Psoas muscle (tissue), 8 donors: ENCODE data around the gene SREBF1. TPM values are rescaled to one million over a fixed set of nuclear protein-coding genes. Genes with fewer than 3 reads are reported as not detected.
A peak's percentile ranks its signal among the peaks of the same experiment; 100 is the strongest.

Experiments used
- ATAC-seq, 4 donors: fragments of 200-7000 bp; cut with Tn5 transposase; one replicate each; pipeline ENCODE4 v1.9.1; 2020; ENCODE audit warnings: moderate library complexity in 3 of 4, mild to moderate bottlenecking in 2 of 4
- DNase-seq, 2 donors: peaks; one replicate each; pipeline ENCODE4 v3.0.0-alpha.2; 2020
- H3K27ac ChIP-seq: fragments of 200-600 bp; one replicate; pipeline ENCODE4 v1.8.0; 2022
- H3K27me3 ChIP-seq, 3 donors: fragments of 200-600 bp in 1 of 3; one replicate each; pipeline versions ENCODE4 v1.6.1 to v1.8.0; 2013 to 2022; ENCODE audit warnings: low read length in 2 of 3, mild to moderate bottlenecking in 2 of 3, moderate library complexity in 1 of 3; ENCODE audit not compliant: insufficient read depth in 3 of 3
- H3K36me3 ChIP-seq, 2 donors: fragments of 200-600 bp in 1 of 2; one replicate each; pipeline versions ENCODE4 v1.6.1 to v1.8.0; 2013 to 2022; ENCODE audit warnings: low read depth in 1 of 2, mild to moderate bottlenecking in 1 of 2, moderate library complexity in 1 of 2; ENCODE audit not compliant: insufficient read depth in 1 of 2
- H3K4me1 ChIP-seq: fragments of 200-600 bp; one replicate; pipeline ENCODE4 v1.8.0; 2022
- H3K4me3 ChIP-seq: fragments of 200-600 bp; one replicate; pipeline ENCODE4 v1.8.0; 2022; ENCODE audit warnings: mild to moderate bottlenecking
- H3K9me3 ChIP-seq: fragments of 200-600 bp; one replicate; pipeline ENCODE4 v1.8.0; 2022
- WGBS, 3 donors: extraction: QIAGEN DNeasy Blood & Tissue Kit; methylation state at CpG; one replicate each; pipeline versions ENCODE4 v1.1.6 to v1.1.7; 2013; 5-methylcytosine and 5-hydroxymethylcytosine counted together
- intact Hi-C, 2 donors: fragments of 100-400 bp; cut with DNase I; formaldehyde crosslinking; loops; one replicate each; pipeline versions ENCODE4 v1.11.0 to v1.14.2; 2022
- polyA plus RNA-seq, 3 donors: library from polyadenylated mRNA; stranded (reverse); fragments of 200-250 nt; gene quantifications; one replicate each; pipeline ENCODE4 v1.2.3, GENCODE V29; 2013
- total RNA-seq, 4 donors: library from RNA; stranded (reverse); fragmentation: NEBNext Ultra II Directional in 2 of 4; extraction: Animal tissue kit (Norgen Biotek cat#: 25700) in 2 of 4; gene quantifications; one replicate each; pipeline versions ENCODE4 v1.2.1 to v1.2.4, GENCODE V29; 2021 to 2023
- TF ChIP-seq, protein P1 (sequence below): fragments of 200-600 bp; IDR thresholded peaks from one replicate; pipeline ENCODE4 v1.8.0; 2022; ENCODE audit warnings: antibody characterized with exemption
- donor health status: healthy with polysubstance abuse.
- donor health status: DM: no; HTN: no; CAD: no; lungs with moderate emphysema.
- donor health status: Bipolar disorder and iron deficiency.
- donor health status: healthy.
- donor health status: DM: yes; HTN: yes; CAD: no.
- donor health status: DM: no; HTN: no; CAD: no.
- donor health status: DM: no; HTN: no; CAD: no.
- donor health status: DM: yes; HTN: yes; CAD: no.

SREBF1 gene
- total and polyA plus RNA-seq, 7 donors, result 6.2 to 43.0 (median 19.2) TPM

DNA sequence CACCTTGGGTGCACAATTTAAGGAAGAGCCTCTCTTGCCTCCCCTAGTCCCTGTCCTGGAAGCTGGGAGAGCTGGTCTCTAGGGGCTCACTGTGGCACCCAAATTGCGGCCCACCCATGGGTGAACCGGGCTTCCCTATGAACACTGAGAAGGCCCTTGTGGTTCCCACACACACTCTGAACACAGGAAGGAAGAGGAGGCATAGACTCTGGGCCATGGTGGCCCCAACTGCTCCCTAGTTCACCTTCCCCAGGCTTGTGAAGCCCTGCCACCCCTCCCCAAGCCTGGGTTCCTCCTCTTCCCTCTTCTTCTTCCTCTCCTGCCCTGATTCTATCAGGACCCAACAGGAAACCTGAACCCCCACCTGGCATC lies 10.5 kb downstream of the SREBF1 start:
- Histone ChIP-seq H3K9me3 (no peaks in the 10 kb centered on the region), H3K27me3 (no peaks in the 10 kb centered on the region), H3K4me1 (peaks cover 63% of the 10 kb centered on the region), H3K36me3 (no peaks in the 10 kb centered on the region), H3K27ac (peak overlapping the region; percentile 92), H3K4me3 (no peak overlapping the region)
- no peak for ATAC-seq
- DNase-seq, result no peak
- TF ChIP-seq, protein P1, sequence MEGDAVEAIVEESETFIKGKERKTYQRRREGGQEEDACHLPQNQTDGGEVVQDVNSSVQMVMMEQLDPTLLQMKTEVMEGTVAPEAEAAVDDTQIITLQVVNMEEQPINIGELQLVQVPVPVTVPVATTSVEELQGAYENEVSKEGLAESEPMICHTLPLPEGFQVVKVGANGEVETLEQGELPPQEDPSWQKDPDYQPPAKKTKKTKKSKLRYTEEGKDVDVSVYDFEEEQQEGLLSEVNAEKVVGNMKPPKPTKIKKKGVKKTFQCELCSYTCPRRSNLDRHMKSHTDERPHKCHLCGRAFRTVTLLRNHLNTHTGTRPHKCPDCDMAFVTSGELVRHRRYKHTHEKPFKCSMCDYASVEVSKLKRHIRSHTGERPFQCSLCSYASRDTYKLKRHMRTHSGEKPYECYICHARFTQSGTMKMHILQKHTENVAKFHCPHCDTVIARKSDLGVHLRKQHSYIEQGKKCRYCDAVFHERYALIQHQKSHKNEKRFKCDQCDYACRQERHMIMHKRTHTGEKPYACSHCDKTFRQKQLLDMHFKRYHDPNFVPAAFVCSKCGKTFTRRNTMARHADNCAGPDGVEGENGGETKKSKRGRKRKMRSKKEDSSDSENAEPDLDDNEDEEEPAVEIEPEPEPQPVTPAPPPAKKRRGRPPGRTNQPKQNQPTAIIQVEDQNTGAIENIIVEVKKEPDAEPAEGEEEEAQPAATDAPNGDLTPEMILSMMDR, result no peak
- intact Hi-C loops, result no loop called here
- WGBS, 3 donors, result 75 to 90% (median 85%) methylated on average over 2 of the region's 2 CpGs

DNA sequence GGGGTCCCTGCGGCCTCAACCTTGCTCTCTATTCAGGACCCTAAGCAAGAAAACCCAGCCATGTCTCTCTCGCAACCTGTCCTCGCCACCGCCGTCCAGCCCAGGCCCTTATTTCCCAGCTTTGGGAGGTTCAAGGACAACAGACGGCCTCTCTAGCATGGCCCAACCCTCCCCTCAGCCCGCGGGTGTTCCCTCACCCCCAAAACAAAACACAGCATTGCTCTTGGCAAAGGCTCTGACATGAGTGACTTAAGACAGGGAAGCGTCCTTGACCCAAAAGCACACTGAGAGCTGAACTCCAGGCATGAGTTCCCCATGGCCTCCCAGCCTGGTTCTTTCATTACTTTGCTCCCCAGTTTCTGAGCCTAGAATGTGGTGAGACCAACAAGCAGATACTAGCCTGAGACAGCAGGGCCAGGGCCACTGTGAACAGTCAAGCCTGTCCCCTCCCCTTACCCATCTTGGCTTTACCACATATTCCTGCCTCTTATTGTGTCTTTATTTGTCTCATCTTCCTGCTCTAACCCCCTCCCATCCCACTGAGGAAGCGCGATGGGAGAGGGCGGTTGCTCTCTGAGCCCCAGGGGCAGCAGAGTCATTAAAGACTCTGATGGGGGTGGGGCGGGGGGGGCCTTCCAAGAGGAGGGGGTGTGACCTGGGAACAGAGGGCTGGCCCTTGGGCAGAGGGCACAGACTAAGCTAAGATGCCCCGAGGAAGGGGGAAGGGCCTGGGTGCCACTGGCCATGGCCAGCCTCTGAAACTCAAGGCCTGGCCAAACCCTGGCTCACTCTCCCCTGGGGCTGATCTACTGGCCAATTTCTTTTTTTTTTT lies 11.8 kb downstream of the SREBF1 start:
- 35 to 48% (median 36%) methylated on average over 14 of the region's 14 CpGs for WGBS, 3 donors
- H3K36me3 ChIP-seq, result peaks cover 0 to 4% of the 10 kb centered on the region in 2 donors
- peak in 1 of 2 donors; percentile 81 for DNase-seq
- H3K4me1 ChIP-seq, result peaks cover 68% of the 10 kb centered on the region
- TF ChIP-seq, protein P1, result no peak
- peak overlapping the region; percentile 74 for H3K4me3 ChIP-seq
- peak in 1 of 4 donors; percentile 3 for ATAC-seq
- intact Hi-C loops, result loop anchor here in 1 of 2 donors (2.0 kb wide), 1 partner anchor 16 kb away; no protein-coding TSS in a partner anchor
- H3K9me3 ChIP-seq, result no peaks in the 10 kb centered on the region
- peak overlapping the region; percentile 92 for H3K27ac ChIP-seq
- H3K27me3 ChIP-seq, result no peaks in the 10 kb centered on the region

DNA sequence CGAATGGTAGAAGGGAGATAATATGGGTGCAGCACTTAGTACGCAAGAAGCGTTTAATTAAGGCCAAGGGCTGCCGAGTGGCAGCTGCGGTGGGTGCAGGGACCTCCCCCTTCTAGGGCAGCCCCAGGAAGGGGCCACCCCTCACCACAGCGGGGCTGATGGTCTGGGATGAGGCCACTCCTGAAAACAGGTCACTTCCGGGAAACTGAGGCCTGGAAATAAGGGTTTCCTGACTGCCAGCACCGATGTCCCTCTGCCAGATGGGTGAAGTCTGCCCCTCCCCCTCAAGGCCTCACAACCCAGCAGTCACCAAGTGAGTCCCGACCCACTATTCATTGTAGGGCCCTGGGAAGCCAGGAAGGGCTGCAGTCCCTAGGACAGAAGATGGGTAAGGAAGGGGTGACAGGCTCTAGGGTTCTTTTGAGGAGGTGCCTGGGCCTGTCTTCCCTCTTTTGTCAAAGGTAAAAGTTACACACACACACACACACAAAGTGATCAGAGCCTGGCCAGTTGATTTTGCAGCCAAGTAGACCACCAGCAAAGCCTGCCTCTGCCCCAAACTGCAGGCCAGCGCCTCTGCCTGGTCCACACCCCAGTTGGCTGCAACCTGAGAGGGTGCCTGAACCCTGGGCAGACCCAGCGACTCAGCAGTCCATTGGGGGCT lies 12.5 kb downstream of the SREBF1 start:
- no peak for DNase-seq
- peak overlapping the region; percentile 92 for H3K27ac ChIP-seq
- WGBS, 3 donors, result 11 to 18% (median 13%) methylated on average over 11 of the region's 11 CpGs
- peaks cover 0 to 12% of the 10 kb centered on the region in 2 donors for H3K36me3 ChIP-seq
- no peaks in the 10 kb centered on the region for H3K9me3 ChIP-seq
- peaks cover 68% of the 10 kb centered on the region for H3K4me1 ChIP-seq
- TF ChIP-seq, protein P1, result no peak
- H3K4me3 ChIP-seq, result peak overlapping the region; percentile 74
- H3K27me3 ChIP-seq, result no peaks in the 10 kb centered on the region
- intact Hi-C loops, result loop anchor here in 1 of 2 donors (2.0 kb wide), 1 partner anchor 17 kb away; no protein-coding TSS in a partner anchor
- ATAC-seq, result peak in 3 of 4 donors; percentile 6 to 28 (median 15)

DNA sequence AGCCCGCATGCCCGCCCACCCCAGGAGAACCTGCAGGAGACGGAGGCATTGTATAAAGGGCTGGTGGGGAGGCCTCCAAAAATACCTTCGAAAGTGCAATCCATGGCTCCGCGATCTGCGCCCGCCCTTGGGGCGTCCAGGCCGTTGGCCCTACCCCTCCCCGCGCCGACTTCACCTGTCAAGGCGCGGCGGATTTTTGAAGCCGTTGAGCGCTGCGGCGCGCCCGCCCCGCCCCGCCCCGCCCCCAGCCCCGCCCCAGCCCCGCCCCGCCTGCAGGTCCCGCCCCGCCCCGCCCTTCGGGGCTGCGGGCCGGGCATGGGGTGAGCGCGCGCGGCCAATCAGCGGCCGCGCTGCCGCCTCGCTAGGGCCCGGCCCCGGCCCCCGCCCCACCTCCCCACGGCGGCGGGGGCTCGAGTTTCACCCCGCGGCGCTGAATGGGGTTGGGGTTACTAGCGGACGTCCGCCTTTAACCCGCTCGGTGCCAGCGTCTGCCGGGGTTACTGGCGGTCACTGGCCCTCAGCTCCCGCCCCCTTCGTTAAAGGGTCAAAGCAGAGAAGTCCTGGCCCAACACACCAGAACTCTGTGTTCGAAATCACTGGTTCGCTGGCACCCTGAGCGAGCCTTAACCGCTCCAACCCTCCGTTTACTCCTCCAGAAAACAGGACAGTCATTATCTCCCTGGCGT lies 13.2 kb downstream of the SREBF1 start:
- ATAC-seq (peak; percentile 84 to 89 (median 86)), DNase-seq (peak; percentile 90 to 95)
- H3K36me3 ChIP-seq, result peaks cover 0 to 18% of the 10 kb centered on the region in 2 donors
- intact Hi-C loops, result loop anchor here (2.0 kb wide), 2 partner anchors 13 to 17 kb away; partner anchors contain the start of gene SREBF1 (in 1 of the 2)
- peaks cover 74% of the 10 kb centered on the region for H3K4me1 ChIP-seq
- peak overlapping the region; percentile 74 for H3K4me3 ChIP-seq
- H3K9me3 ChIP-seq, result no peaks in the 10 kb centered on the region
- no peaks in the 10 kb centered on the region for H3K27me3 ChIP-seq
- peak overlapping the region; percentile 92 for H3K27ac ChIP-seq
- TF ChIP-seq, protein P1, result no peak
- 1 to 2% (median 2%) methylated on average over 29 to 68 of the region's 69 CpGs for WGBS, 3 donors
